ENCODE results near the gene PLAC8L1.

PLAC8L1 gene

GRCh38 chr5:146103594-146103993, 1.8 kb downstream of the PLAC8L1 start:
- H3K27ac ChIP-seq = no peak overlapping the region
- H3K4me3 ChIP-seq = no peak overlapping the region
- TF ChIP-seq CTCF (IDR thresholded peaks at IDR 0.05) = no peak
- no peak for DNase-seq (ENCODE audit: low spot score)

- TF ChIP-seq CTCF (IDR thresholded peaks at IDR 0.05) = no peak
- no peak overlapping the region for H3K27ac ChIP-seq
- H3K4me3 ChIP-seq = no peak overlapping the region
- DNase-seq (ENCODE audit: low spot score) = no peak
Measured at GRCh38 chr5:146101646-146102045, 3.7 kb downstream of the PLAC8L1 start.

GRCh38 chr5:146098047-146098446, 7.3 kb downstream of the PLAC8L1 start:
- TF ChIP-seq CTCF (IDR thresholded peaks at IDR 0.05) = no peak
- H3K27ac ChIP-seq = no peak overlapping the region
- no peak for DNase-seq (ENCODE audit: low spot score)
- H3K4me3 ChIP-seq = no peak overlapping the region

- TF ChIP-seq CTCF (IDR thresholded peaks at IDR 0.05) = no peak
- no peak for DNase-seq (ENCODE audit: low spot score)
- Histone ChIP-seq H3K27ac (no peak overlapping the region), H3K4me3 (no peak overlapping the region)
Measured at GRCh38 chr5:146091881-146092280, 13.5 kb downstream of the PLAC8L1 start.

GRCh38 chr5:146089287-146089686, 16.1 kb downstream of the PLAC8L1 start:
- DNase-seq (ENCODE audit: low spot score) = no peak
- Histone ChIP-seq H3K4me3 (no peak overlapping the region), H3K27ac (no peak overlapping the region)
- no peak for TF ChIP-seq CTCF (IDR thresholded peaks at IDR 0.05)

GRCh38 chr5:146088098-146088497, 17.3 kb downstream of the PLAC8L1 start:
- no peak for DNase-seq (ENCODE audit: low spot score)
- no peak for TF ChIP-seq CTCF (IDR thresholded peaks at IDR 0.05)
- Histone ChIP-seq H3K27ac (no peak overlapping the region), H3K4me3 (no peak overlapping the region)

GRCh38 chr5:146084376-146084775, 21.0 kb downstream of the PLAC8L1 start:
- no peak for DNase-seq (ENCODE audit: low spot score)
- H3K4me3 ChIP-seq = no peak overlapping the region
- TF ChIP-seq CTCF (IDR thresholded peaks at IDR 0.05) = no peak
- no peak overlapping the region for H3K27ac ChIP-seq

Data from coronary artery (tissue), 2 donors.